SH-SY5Y (cell line): Measurements from ENCODE around the gene GRIN3B.

Experiments used
- GATA2 ChIP-seq: IDR thresholded peaks from 2 replicates; pipeline ENCODE4 v1.6.1; 2011; ENCODE audit warnings: mild to moderate bottlenecking, low read depth, low read length
- GATA3 ChIP-seq: IDR thresholded peaks from 2 replicates; pipeline ENCODE4 v1.6.1; 2011; ENCODE audit warnings: low read depth, mild to moderate bottlenecking, low read length, moderate library complexity

GRCh38 chr19:1019616-1019961, 19.4 kb downstream of the GRIN3B start:
- TF ChIP-seq GATA3 (no peak), GATA2 (no peak)
